Measurements from ENCODE around the gene HACL1.

- TF ChIP-seq, protein P1, sequence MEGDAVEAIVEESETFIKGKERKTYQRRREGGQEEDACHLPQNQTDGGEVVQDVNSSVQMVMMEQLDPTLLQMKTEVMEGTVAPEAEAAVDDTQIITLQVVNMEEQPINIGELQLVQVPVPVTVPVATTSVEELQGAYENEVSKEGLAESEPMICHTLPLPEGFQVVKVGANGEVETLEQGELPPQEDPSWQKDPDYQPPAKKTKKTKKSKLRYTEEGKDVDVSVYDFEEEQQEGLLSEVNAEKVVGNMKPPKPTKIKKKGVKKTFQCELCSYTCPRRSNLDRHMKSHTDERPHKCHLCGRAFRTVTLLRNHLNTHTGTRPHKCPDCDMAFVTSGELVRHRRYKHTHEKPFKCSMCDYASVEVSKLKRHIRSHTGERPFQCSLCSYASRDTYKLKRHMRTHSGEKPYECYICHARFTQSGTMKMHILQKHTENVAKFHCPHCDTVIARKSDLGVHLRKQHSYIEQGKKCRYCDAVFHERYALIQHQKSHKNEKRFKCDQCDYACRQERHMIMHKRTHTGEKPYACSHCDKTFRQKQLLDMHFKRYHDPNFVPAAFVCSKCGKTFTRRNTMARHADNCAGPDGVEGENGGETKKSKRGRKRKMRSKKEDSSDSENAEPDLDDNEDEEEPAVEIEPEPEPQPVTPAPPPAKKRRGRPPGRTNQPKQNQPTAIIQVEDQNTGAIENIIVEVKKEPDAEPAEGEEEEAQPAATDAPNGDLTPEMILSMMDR (IDR thresholded peaks at IDR 0.05): no peak
- TF ChIP-seq EZH2 (IDR thresholded peaks at IDR 0.05; ENCODE audit: borderline replicate concordance, insufficient read depth, low read depth, low read length, poor library complexity, severe bottlenecking): no peak
Observed at GRCh38 chr3:15514663-15515340, 86.6 kb downstream of the HACL1 start.

Measured in B cell (primary cell).